ENCODE data around the gene FUT2. TPM values are rescaled to one million over a fixed set of nuclear protein-coding genes. Genes with fewer than 3 reads are reported as not detected.

FUT2 gene
- total RNA-seq, 1 experiment from 2014 or later, result 12.5 TPM

GRCh38 chr19:48702701-48703100 is 6.9 kb downstream of the FUT2 start:
- Histone ChIP-seq H3K9me2 (ENCODE audit: insufficient read depth) (no peaks in the 10 kb centered on the region), H3K27me3 (ENCODE audit: insufficient read depth, low read length) (no peaks in the 10 kb centered on the region), H3K4me3 (replicated peaks in 1 of 2; ENCODE audit: low read depth in 1 of 2, low read length in 2 of 2) (no peak overlapping the region), H3K9ac (ENCODE audit: low read length) (no peak overlapping the region), H2AFZ (ENCODE audit: low read depth, low read length, poor library complexity, severe bottlenecking) (no peak overlapping the region), H3K27ac (ENCODE audit: low read depth, low read length) (no peak overlapping the region), H3K36me3 (ENCODE audit: control insufficient read depth in 1 of 2, insufficient read depth in 2 of 2, low read length in 2 of 2) (peaks cover 3 to 15% of the 10 kb centered on the region in 2 experiments; a peak in 2 of 4 replicates), H4K20me1 (ENCODE audit: insufficient read depth) (no peaks in the 10 kb centered on the region), H3K4me2 (ENCODE audit: low read length) (no peak overlapping the region), H3K79me2 (ENCODE audit: insufficient read depth, low read length) (peaks cover 4% of the 10 kb centered on the region; the same call in 1 of the 2 replicates), H3K4me1 (ENCODE audit: control insufficient read depth in 1 of 2, insufficient read depth in 2 of 2, low read length in 2 of 2) (peaks cover 13 to 21% of the 10 kb centered on the region in 2 experiments), H3K9me3 (ENCODE audit: control insufficient read depth in 1 of 2, insufficient read depth in 1 of 2, low read depth in 1 of 2, low read length in 2 of 2) (no peaks in the 10 kb centered on the region)
- TF ChIP-seq YY1 (IDR thresholded peaks at IDR 0.05; ENCODE audit: extremely low read depth, insufficient replicate concordance, low read depth, low read length), result no peak
- TF ChIP-seq EGR1 (IDR thresholded peaks at IDR 0.05; ENCODE audit: low read depth), result no peak
- TF ChIP-seq EZH2phosphoT487 (IDR thresholded peaks at IDR 0.05; ENCODE audit: borderline replicate concordance), result no peak
- no peak for TF ChIP-seq ZBTB33 (IDR thresholded peaks at IDR 0.05; ENCODE audit: extremely low read depth, insufficient replicate concordance, low read length)
- no peak for TF ChIP-seq SIN3A (IDR thresholded peaks at IDR 0.05; ENCODE audit: low read depth)
- TF ChIP-seq CTCF (IDR thresholded peaks at IDR 0.05 in 2 of 3, conservative IDR thresholded peaks at IDR 0.05 in 1 of 3; ENCODE audit: borderline replicate concordance in 1 of 3, insufficient read depth in 1 of 3, low read depth in 2 of 3, low read length in 2 of 3), result no peak
- TF ChIP-seq ZNF274 (IDR thresholded peaks at IDR 0.05; ENCODE audit: low read depth, low read length), result no peak
- no peak for TF ChIP-seq RAD21 (IDR thresholded peaks at IDR 0.05; ENCODE audit: low read depth)
- TF ChIP-seq ZFX (IDR thresholded peaks at IDR 0.05), result no peak
- TF ChIP-seq SP1 (IDR thresholded peaks at IDR 0.05; ENCODE audit: low read depth), result no peak
- no peak for TF ChIP-seq EZH2 (IDR thresholded peaks at IDR 0.05)
- TF ChIP-seq TCF7L2 (IDR thresholded peaks at IDR 0.05; ENCODE audit: borderline replicate concordance, extremely low read depth, insufficient read depth, insufficient read length), result no peak
- TF ChIP-seq JUND (IDR thresholded peaks at IDR 0.05), result no peak
- ChIA-PET RAD21 (ENCODE audit: low non-redundant PET in 1 of 2, low total read pairs in 2 of 2, uncharacterized antibody in 2 of 2, unreplicated experiment in 2 of 2) (no interaction called here), POLR2A (no interaction called here), CTCF (no interaction called here)
- intact Hi-C loops (cut with micrococcal nuclease), result no loop called here
- no TSS peak for BruUV-seq (replicated peaks)
- no peak for ATAC-seq
- no peak for DNase-seq (ENCODE audit: low read depth, low spot score)

Data from HCT116 (cell line).